OCI-LY3 (cell line): ENCODE results near the gene REC114.

ENCODE experiments used
- H2AFZ ChIP-seq: fragments of 200-600, 300-600 bp; shearing (Covaris generic); 2 replicates; pipeline ENCODE4 v1.6.0; 2014; ENCODE audit warnings: antibody characterized with exemption, low read depth, low read length
- H3K27ac ChIP-seq: fragments of 200-600, 300-600 bp; sonication (generic); 2 replicates; pipeline ENCODE4 v1.5.1; 2014; ENCODE audit warnings: mild to moderate bottlenecking, low read length, moderate library complexity, mixed read lengths
- H3K27me3 ChIP-seq: fragments of 200-600, 300-600 bp; sonication (generic); 2 replicates; pipeline ENCODE4 v1.6.1; 2014; ENCODE audit warnings: low read depth, low read length, mixed read lengths
- H3K36me3 ChIP-seq: fragments of 200-600, 300-600 bp; sonication (generic); replicated peaks from 2 replicates; pipeline ENCODE3; 2014; ENCODE audit warnings: low read depth, low read length, mixed read lengths
- H3K4me1 ChIP-seq: fragments of 300-600, 200-600 bp; sonication (generic); 2 replicates; pipeline ENCODE4 v1.6.1; 2014; ENCODE audit warnings: low read length, mixed read lengths
- H3K4me2 ChIP-seq: fragments of 200-600, 300-600 bp; sonication (generic); 2 replicates; pipeline ENCODE4 v1.6.1; 2014; ENCODE audit warnings: low read length, mixed read lengths
- H3K4me3 ChIP-seq: fragments of 300-600, 200-600 bp; sonication (generic); 2 replicates; pipeline ENCODE4 v1.5.1; 2014; ENCODE audit warnings: antibody characterized with exemption, mild to moderate bottlenecking, low read length, moderate library complexity
- H3K79me2 ChIP-seq: fragments of 300-600, 200-600 bp; shearing (Covaris generic); 2 replicates; pipeline ENCODE4 v1.6.1; 2014; ENCODE audit warnings: mild to moderate bottlenecking, low read length, mixed read lengths
- H3K9ac ChIP-seq: fragments of 300-600, 200-600 bp; shearing (Covaris generic); 2 replicates; pipeline ENCODE4 v1.6.0; 2014; ENCODE audit warnings: mild to moderate bottlenecking, low read length, moderate library complexity
- H3K9me3 ChIP-seq: fragments of 200-600, 300-600 bp; shearing (Covaris generic); 2 replicates; pipeline ENCODE4 v1.6.1; 2014; ENCODE audit warnings: low read length, mixed read lengths; ENCODE audit not compliant: insufficient read depth
- H4K20me1 ChIP-seq: fragments of 200-600, 300-600 bp; sonication (generic); 2 replicates; pipeline ENCODE4 v1.6.1; 2016; ENCODE audit warnings: low read length, mixed read lengths; ENCODE audit not compliant: insufficient read depth
- CTCF ChIP-seq: fragments of 200-600, 300-600 bp; sonication (generic); IDR thresholded peaks from 2 replicates; pipeline ENCODE4 v1.5.1; 2014; ENCODE audit warnings: antibody characterized with exemption, low read length, low read depth
- EZH2phosphoT487 ChIP-seq: fragments of 200-600 bp; shearing (Covaris generic); IDR thresholded peaks from 2 replicates; pipeline ENCODE4 v1.6.1; 2018; ENCODE audit warnings: antibody characterized with exemption, mixed run types, low read depth

Gene REC114, protein sequence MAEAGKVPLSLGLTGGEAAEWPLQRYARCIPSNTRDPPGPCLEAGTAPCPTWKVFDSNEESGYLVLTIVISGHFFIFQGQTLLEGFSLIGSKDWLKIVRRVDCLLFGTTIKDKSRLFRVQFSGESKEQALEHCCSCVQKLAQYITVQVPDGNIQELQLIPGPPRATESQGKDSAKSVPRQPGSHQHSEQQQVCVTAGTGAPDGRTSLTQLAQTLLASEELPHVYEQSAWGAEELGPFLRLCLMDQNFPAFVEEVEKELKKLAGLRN

GRCh38 chr15:73442968-73443367 is at the start of gene REC114:
Gene REC114 (plus strand): TSS chr15:73443164. CDS start chr15:73443186, 22 bp downstream.
- no peak within 1 kb of the TSS for H2AFZ ChIP-seq
- no peak within 1 kb of the TSS for H3K4me3 ChIP-seq
- H3K27me3 ChIP-seq: peaks cover 56% of the 10 kb centered on the region
- no peaks in the 10 kb centered on the region for H3K4me1 ChIP-seq
- H3K79me2 ChIP-seq: no peaks in the 10 kb centered on the region
- no peak within 1 kb of the TSS for H3K4me2 ChIP-seq
- no peaks in the 10 kb centered on the region for H3K9me3 ChIP-seq
- no peak within 1 kb of the TSS for H3K9ac ChIP-seq
- no peak within 1 kb of the TSS for H3K27ac ChIP-seq
- TF ChIP-seq CTCF (no peak), EZH2phosphoT487 (no peak)
- H3K36me3 ChIP-seq: no peaks in the 10 kb centered on the region
- H4K20me1 ChIP-seq: no peaks in the 10 kb centered on the region

GRCh38 chr15:73393336-73393735 is 49.6 kb upstream of the REC114 start:
- H3K27me3 ChIP-seq: peaks cover 23% of the 10 kb centered on the region
- no peaks in the 10 kb centered on the region for H3K4me1 ChIP-seq
- no peak overlapping the region for H3K4me2 ChIP-seq
- no peaks in the 10 kb centered on the region for H3K79me2 ChIP-seq
- H3K36me3 ChIP-seq: no peaks in the 10 kb centered on the region
- H3K27ac ChIP-seq: no peak overlapping the region
- no peaks in the 10 kb centered on the region for H4K20me1 ChIP-seq
- H3K9ac ChIP-seq: no peak overlapping the region
- no peak overlapping the region for H3K4me3 ChIP-seq
- no peaks in the 10 kb centered on the region for H3K9me3 ChIP-seq
- TF ChIP-seq EZH2phosphoT487 (no peak), CTCF (no peak)
- no peak overlapping the region for H2AFZ ChIP-seq

GRCh38 chr15:73394782-73395181 is 48.2 kb upstream of the REC114 start:
- H3K79me2 ChIP-seq: no peaks in the 10 kb centered on the region
- no peaks in the 10 kb centered on the region for H3K36me3 ChIP-seq
- no peaks in the 10 kb centered on the region for H3K4me1 ChIP-seq
- H4K20me1 ChIP-seq: no peaks in the 10 kb centered on the region
- no peak overlapping the region for H2AFZ ChIP-seq
- TF ChIP-seq CTCF (no peak), EZH2phosphoT487 (no peak)
- H3K4me3 ChIP-seq: no peak overlapping the region
- H3K27ac ChIP-seq: no peak overlapping the region
- H3K9me3 ChIP-seq: no peaks in the 10 kb centered on the region
- H3K9ac ChIP-seq: no peak overlapping the region
- peaks cover 28% of the 10 kb centered on the region for H3K27me3 ChIP-seq
- no peak overlapping the region for H3K4me2 ChIP-seq

DNA sequence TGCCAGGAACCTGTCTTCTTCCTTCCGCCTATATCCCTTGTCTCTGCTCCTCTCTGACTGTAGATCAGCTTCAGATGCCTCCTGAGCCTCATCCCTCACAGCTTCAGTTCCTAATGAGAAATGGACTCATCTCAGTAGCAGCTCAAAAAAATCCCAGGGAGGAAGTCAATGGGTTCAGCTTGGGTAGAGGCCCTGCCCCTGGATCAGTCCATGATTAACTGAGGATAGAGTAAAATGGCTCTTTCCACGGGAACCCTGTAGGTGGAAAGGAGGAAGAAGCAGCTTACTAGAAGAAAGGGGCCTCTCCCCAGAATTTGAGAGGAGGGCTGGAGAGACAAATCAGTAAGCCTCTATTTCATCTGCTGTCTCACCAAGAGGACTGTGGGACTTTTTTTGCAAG is 47.3 kb upstream of the REC114 start:
- no peak for TF ChIP-seq EZH2phosphoT487
- TF ChIP-seq CTCF: no peak
- Histone ChIP-seq H2AFZ (no peak overlapping the region), H3K9me3 (no peaks in the 10 kb centered on the region), H4K20me1 (no peaks in the 10 kb centered on the region), H3K27me3 (peaks cover 25% of the 10 kb centered on the region), H3K4me3 (no peak overlapping the region), H3K27ac (no peak overlapping the region), H3K4me1 (no peaks in the 10 kb centered on the region), H3K36me3 (no peaks in the 10 kb centered on the region), H3K9ac (no peak overlapping the region), H3K4me2 (no peak overlapping the region), H3K79me2 (no peaks in the 10 kb centered on the region)
